CD4-positive, alpha-beta T cell treated with Interleukin-6 at 100 ng/mL for 8 hours (primary cell): ENCODE measurements around the gene FAM110A.
"Not testable (repeated sequence)": the region's sequence is repeated elsewhere in the genome, so short reads cannot be mapped to it uniquely, and the experiment has no call there.

Source experiments
- DNase-seq: peaks from one replicate; pipeline ENCODE4 v3.0.0-alpha.2; 2020; ENCODE audit warnings: mixed read lengths, low spot score

The FAM110A gene

GRCh38 chr20:823574-823902 lies 10.0 kb upstream of the FAM110A start:
- DNase-seq, result no peak

DNA sequence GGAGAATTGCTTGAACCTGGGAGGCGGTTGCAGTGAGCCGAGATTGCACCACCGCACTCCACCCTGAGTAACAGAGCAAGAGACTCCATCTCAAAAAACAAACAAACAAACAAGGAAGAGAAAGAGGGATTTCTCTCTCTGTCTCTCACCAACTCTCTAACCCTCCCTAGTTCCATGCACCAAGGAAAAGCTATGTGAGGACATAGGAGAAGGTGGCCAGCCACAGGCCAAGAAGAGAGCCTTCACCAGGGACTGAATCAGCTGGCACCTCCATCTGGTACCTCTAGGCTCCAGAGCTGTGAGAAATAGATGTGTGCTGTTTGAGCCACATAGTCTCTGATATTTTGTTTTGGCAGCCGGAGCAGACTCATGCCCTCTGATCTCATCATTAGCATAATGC lies 9.0 kb upstream of the FAM110A start:
- DNase-seq, result no peak

DNA sequence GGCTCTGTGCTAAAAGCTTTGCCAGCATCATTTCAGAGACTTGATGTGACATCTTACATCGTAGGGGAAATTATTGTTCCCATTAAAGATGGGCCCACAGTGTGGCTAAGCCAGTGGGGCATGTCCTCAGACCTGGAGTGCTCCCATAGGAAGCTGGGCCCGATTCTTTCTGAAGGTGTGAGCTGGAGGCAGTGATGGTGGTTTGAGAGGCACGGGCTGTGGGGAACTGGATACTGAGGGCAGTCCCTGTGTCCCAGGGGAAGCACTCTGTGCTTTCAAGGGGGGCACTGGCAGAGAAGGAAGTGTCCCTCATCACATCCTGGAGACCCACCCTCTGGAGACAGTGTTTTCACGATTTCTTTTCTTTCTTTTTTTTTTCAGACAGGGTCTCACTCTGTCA lies 8.6 kb upstream of the FAM110A start:
- no peak for DNase-seq

DNA sequence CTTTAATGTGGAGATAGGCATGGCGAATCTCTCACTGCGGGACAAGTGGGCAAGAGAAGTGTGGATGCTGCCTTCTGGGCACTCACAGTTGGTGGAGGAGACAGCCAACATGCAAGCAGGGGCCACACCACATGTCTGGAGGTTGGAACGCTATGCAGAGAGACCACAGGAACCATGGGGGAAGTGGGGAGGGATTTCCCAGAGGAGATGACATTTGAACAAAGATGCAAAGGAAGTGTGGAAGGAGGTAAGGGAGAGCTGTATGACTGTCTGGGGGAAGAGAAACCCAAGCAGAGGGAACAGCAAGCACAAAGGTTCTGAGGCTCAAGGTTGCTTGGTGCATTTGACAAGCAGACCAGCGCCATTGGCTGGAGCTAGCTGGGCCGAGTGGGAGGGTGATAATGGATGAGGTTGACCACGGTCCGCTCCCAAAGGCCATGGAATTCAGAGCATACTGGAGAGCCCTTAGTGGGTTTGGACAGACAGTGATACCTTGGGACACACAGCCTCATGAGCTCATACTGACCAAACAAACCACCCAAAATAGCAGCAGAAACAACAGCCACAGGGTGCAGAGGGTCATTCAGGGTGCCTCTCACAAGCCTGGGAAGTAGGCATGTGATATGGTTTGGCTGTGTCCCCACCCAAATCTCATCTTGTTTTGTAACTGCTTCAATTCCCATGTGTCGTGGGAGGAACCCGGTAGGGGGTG lies 7.6 kb upstream of the FAM110A start:
- no peak for DNase-seq

- DNase-seq, result no peak
Observed at GRCh38 chr20:826695-827323, 6.7 kb upstream of the FAM110A start.

GRCh38 chr20:827981-828380 lies 5.5 kb upstream of the FAM110A start:
- not testable (repeated sequence) for DNase-seq

DNA sequence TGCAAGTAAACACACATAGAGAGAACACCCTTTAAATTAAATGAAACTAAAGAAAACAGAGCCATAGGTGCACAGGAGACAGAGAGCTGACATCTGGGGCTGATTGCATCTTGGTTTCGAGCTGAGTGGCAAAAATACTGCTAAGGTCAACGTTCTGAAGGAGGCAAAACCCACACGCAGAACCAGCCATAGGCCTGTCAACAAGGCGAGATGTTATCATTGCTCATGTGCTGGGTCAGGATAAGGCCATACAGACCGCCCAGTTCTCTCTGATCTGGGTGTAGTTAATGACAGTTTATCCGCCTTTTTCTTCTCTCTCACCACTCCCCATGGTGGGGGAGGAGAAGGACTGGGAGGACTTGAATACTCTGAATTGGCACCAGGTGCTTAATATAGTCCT lies 4.5 kb upstream of the FAM110A start:
- DNase-seq, result no peak

DNA sequence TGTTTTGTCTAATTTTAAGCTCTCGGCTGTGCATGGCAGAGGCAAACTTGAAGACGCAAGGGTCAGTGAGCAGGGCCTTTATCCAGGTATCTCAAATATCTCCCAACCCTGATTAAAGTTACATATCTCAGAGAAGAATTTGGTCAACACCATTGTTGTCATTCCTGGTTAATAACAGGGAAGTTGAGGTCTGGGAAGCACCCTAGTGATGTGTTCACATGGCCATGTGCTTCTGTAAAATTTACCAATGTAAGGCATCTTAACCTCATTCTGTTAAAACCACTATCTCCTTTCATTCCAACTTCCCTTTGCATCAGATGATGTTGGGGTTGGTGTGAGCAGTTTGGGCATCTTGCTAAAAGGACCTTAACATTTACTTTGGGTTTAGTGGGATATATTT lies 4.0 kb upstream of the FAM110A start:
- DNase-seq, result no peak

- no peak for DNase-seq
Observed at GRCh38 chr20:830011-830521, 3.4 kb upstream of the FAM110A start.

DNA sequence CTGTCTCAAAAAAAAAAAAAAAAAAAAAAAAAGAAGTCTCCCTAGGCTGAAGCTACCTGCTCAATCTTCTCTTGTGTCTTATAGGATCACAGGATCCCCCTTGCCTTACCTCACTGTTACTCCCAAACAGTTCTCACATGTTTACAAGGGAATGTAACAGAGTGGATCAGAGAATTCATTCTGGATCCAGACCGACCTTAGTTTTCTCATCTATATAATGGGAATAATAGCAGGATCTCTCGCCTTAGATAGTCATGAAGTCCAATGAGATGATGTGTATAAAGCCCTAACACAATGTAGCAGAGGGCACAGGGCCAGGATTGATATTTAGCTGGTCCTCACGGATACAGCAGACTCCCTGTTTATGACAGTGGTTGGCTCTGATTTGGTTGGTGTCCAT lies 2.3 kb upstream of the FAM110A start:
- DNase-seq, result no peak

- no peak for DNase-seq
Observed at GRCh38 chr20:831956-832355, 1.6 kb upstream of the FAM110A start.

DNA sequence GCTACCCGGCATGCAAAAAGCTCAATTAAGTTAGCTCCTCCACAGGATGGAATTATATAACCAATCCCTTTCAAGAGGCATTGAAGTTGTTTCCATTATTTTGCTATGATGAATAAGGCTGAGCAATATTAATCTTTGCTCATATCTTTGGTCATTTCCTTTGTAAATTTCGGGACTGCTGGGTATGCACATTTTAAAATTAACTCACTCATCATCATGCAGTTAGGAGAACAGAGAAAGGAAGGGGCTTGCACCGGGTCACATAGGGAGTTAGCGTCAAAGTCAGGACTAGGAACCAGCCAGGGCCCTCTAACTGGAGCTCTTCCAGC lies 430 bp upstream of the FAM110A start:
- no peak for DNase-seq

GRCh38 chr20:834151-834746 lies 734 bp downstream of the FAM110A start:
- no peak for DNase-seq

- no peak for DNase-seq
Observed at GRCh38 chr20:835608-836045, 2.1 kb downstream of the FAM110A start.

DNA sequence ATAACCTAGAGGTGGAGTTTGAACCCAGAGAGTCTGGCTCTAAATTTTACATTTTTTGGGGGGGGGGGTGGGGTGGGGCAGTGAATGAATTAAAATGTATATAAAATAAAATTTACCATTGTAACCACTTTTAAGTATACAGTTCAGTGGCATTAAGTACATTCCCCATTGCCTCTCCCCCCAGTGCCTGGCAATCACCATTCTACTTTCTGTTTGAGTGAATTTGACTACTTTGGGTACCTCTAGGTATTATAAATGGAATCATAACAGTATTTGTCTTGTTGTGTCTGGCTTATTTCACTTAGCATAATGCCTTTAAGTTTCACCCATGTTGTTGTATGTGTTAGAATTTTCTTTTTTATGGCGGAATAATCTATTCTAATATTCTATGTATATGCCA lies 2.7 kb downstream of the FAM110A start:
- DNase-seq, result no peak

DNA sequence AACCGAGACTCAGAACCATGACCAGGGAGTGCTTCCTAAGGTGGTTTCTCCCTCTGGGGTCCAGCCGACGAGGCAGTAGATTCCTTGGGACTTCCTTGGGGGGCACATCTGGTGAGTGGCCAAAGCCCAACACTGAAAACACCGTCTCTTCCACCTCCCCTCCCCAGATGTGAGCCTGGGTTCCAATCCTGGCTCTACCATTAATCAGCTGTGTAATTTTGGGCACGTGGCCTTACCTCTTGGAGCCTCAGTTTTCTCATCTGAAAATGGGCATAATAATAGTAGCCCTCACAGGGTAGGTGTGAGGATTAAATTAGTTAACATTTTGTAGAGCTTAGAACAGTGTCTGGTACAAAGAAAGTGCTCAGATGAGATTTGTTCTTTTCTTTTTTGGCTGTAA lies 5.5 kb downstream of the FAM110A start:
- no peak for DNase-seq

DNA sequence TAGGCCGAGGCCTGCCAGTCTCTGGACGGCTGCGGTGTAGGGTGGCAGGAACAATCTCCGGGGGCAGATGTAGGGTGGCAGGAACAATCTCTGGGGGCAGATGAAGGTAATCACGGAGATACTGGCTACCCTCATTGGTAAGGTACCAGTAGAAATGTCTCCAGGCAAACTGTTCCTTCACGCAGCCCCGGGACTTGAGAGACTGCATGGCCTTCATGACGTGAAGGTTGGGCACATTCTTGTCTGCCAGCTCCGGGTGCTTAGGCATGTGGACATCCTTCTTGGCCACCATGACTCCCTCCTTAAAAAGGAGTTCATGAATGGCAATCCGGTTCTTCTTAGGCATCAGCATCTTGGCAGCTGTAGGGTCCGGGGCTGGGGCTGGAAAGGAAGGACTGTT lies 6.1 kb downstream of the FAM110A start:
- no peak for DNase-seq

DNA sequence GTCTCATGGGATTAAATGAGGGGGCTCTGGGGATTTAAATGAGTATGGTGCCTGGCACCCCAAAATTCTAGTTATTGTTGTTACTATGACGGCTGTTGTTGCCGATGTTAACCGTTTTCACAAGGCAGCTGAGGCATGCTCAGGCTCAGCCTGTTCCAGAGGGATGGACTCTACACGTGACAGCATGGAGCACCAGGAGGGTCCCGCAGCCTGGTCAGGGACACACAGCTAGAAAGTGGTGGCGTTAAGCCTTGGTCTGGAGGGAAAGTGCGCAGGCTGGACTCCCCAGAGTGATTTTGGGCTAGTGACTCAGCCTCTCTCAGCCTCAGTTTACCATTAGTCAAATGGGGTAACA lies 7.0 kb downstream of the FAM110A start:
- DNase-seq, result no peak

DNA sequence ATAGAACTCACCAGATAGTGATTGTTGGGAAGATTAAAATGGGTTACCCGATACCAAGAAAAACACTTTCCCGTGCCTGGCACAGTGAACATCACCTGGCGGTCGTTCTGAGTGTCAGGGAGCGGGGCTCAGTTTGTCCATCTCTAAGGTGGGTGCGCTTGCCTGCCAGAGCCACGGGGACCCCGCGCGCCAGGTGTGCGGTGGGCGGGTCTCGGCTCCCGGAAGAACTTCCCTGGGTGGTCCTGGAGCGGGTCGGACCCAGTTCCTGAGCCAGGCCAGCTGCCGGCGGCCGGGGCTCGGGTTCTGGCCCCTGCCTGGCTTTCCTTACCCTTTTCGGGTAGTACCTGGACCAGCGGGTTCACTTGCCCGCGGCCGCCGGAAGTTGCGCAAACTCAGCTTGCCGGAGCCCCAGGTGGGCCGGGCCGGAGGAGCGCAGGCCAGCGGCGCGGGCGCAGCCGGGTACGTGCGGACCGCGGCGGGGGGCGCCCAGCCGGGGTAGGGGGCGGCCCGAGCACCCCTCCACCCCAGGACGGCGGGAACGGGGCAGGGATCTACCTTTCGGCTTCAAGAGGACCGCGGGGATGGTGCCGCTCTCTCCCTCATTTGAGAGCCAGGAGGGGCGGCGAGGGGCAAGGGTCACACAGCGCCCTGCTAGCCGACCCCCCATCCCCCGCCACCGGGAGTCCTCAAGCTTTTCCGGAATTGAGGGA lies 7.5 kb downstream of the FAM110A start:
- no peak for DNase-seq

DNA sequence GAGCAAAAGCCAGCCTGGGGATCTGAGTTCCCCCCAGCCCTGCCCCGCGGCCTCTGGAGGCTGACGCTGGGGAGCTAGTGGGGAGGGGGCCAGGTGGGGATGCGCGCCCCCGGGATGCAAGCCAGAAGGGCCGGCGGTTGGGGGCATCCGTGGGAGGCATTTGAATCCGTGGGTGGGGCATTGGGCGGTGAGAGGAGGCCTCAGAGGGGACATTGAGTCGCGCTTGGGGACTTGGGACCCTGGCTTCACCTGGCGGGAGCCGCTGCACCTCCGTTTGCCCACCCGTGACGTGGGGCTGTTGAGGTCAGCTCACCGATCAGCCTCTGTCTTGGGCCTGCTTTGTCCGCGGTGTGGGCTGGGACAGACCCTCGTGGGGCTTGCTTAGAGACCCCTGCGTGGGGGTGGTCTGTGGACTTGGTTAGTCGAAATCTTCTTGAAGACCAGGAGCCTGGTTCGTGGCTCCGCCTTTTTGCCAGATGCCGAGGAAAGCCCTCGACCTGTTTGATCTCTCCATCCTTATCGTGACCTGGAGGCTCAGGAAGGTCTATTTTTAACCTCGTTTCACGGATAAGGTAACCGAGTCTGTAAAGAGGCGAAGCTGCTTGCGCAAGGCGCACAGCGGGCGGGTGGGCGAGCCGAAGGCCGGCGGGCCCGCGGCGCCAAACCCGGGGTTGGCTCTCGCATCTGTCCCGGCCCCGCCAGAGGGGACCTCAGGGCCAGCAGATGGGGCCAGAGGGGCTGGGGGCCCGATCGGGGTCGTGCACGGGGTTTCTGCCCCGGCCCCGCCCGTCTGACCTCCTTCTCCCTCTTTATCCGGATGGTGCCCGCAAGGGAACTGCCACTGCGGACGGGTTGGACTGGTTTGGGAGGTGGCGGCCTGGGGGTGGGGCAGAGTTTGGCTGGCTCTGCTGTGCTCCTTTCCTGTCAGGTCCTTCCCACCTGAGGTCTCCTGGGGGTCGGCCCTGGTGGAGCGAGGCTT lies 8.3 kb downstream of the FAM110A start:
- DNase-seq, result no peak

- DNase-seq, result no peak
Observed at GRCh38 chr20:842547-842940, 9.0 kb downstream of the FAM110A start.

GRCh38 chr20:843912-844311 lies 10.4 kb downstream of the FAM110A start:
- DNase-seq, result no peak
